Activated CD8-positive, alpha-beta memory T cell treated with anti-CD3 and anti-CD28 coated beads, Interleukin-2, amount 50 U/mL, for 24 hours (primary cell): ENCODE data around the gene PLA2R1.

Experiments used
- DNase-seq: peaks from one replicate; pipeline ENCODE4 v3.0.0-alpha.2; 2020; ENCODE audit errors: extremely low read depth

The PLA2R1 gene

DNA sequence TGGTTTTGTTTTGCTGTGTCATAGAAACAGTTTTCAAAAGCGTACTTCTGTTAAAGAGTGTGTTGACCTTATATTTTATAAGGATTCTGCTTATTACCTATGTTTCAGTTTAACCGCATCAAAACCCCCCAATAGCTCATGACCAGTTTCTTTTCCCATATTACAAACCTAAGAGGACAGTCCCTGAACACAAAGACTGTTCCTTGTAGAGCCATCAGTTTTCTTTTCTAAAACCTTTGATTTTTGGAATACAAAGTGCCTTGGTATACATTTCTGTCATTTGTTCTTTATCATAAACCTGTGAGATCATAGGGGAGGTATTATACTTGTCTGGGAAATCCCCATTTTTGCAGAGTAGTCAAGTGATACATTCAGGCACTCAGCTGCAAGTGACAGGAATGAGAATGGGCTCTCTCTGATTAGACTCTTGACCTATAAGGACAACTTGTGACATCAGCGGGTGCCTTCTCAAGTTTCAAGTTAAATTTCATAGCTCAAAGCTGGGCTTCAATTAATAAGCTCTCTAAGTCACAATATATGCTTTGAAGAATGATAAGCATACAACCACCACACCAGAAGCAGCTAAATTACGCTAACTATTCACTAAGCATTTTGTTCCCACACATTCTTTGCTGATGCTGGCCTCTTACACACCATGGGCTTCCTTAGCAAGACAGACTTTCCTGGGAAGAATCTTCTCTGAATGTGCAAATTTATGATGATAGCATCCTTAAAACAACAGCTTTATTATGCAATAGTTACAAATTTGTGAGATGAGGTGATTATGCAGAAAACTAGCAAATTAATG is 167.0 kb downstream of the PLA2R1 start:
- no peak for DNase-seq

DNA sequence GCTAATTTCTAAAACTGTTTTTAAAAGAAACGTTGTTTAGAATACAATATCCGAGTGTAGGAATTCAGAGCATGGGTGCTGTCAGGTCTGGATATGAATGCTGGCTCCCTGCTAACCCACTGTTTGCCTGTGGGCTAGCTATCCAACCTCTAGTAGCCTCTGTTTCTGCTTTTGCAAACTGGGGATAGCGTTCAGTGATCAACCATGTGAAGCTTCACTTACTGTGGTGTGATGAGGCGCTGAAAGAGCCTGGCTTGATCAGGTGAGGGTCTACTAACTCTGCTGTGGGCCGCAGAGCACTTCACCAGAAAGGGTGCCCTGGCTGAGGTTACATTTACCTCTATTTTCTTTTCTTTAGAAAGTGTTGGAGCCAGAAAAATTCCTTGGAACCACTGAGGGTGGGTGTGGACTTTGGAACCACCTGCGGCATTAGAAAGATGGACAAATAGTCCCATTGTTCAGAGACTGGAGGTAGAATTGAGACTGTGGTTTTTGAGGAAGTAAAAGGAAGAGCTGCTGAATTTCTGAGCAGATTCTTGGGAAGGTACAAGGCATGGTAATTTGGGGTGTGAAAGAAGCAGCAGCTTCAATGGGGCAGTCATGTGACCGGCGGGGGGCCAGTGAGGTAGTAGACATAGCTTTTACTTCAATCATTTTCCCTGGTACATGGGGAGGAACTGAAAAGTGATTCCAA is 168.1 kb downstream of the PLA2R1 start:
- no peak for DNase-seq

DNA sequence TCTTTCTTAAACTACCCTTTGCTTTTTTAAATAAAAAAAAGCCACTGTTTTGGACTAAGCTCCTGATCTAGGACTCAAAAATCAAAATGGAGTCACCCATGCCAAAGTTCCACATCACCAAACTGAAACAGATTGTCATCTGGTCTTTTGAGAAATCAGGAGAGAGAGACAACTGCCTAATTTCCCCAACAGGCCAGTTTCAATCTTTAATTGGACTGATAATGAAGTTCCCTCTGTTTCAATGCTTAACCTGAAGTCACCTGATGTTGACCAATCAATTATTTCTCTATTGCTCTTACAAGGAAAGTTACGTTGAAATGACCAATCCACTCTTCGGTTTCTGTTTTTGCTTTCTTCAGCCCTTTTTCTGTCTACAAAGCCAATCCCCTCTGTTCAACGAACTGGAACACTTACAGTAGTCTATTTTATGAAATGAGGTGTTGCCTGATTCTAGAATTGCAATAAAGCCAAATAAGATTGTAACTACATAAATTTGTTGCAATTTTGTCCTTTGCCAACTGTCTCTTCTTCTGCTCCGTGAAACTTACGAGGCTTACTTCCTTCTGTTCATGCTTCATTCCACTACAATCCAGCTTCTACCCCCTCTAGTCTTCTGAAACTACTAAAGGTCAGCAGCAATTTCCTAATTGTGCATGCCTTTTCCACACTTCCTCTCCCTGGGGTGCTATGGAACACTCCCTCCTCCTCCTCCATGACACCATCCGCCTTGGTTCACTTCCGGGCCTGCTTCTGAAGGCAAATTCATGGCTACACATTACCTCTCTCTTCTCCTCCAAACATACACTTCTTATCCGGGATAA is 169.2 kb downstream of the PLA2R1 start:
- no peak for DNase-seq

DNA sequence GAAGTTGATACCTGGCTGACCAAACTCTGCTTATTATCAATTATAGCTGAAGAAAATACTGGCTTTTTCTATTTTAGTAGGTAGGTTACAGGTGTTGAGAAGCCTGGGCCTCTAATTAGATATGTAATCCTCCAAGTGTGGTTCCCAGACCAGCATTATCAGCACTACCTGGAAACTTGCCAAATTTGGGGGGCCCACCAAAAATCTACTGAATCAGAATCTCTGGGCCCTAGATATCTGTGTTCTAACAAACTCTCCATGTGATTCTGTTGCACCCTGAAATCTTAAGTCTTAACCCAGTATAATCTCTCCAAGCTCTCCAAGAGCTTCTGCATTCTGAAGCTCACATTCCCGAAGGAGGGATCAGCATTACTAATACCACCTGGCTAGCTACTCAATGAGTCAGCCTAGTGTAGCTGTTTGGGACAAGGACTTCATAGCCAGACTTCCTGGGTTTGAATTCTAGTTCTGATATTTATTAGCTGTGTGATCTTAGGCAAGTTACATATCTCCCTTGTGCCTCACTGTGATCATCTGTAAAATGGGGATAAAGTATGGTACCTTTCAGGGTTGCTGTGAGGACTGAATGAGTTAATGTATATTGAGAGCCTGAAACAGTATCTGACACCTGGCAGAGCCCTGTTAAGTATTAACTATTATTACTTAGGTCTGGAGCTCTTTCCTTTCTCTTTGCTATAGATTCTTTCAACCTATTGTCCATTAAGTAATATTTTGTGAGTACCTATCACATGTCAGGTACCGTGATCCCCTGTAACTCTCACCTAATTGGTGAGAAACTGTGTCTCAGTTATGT is 170.3 kb downstream of the PLA2R1 start:
- DNase-seq: no peak

DNA sequence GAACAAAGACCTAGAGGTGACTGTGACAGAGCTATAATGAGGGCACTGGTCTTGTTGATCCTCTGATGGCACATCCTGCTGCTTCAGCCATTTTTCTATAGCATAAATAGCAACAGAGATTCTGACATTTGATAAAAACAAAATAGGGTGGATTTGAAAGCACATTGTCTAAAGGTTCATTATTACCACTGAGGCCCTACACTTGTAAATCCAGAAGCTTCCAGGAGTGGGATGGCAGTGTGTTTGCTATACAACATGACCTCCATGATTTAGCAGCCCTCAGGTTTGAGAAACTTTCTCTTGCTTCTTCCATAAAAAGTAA is 171.2 kb downstream of the PLA2R1 start:
- no peak for DNase-seq

DNA sequence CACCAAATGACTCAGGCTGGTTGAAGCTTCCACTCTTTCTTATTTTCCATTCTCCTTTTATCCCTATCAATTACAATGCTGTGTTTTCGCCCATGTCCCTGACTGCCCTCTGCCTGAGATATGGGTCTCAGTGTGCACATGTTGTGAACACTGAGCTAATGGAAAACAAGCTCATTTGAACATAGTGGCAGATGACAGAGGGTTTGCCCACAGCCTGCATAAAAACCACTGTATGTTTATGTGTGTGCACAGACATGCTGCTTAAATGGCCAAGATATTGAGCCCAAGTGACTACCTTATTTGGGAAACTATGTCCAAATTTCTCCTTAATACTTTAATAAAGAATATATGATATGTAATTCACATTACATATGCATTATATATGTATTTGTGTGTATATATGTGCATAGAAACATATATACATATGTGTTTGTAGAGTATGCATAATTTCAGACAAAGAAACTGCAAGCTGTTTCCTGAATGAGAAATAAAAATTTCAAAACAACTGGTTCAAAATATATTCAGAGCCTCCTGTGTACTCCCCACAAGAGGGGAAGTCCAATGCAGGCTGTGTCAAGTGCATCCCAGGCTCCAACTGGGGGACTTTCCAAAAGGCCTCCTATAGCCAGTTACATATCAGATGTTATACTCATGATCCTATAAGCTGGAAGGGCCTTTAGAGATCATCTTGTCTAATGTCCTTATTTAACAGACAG is 171.7 kb downstream of the PLA2R1 start:
- no peak for DNase-seq

DNA sequence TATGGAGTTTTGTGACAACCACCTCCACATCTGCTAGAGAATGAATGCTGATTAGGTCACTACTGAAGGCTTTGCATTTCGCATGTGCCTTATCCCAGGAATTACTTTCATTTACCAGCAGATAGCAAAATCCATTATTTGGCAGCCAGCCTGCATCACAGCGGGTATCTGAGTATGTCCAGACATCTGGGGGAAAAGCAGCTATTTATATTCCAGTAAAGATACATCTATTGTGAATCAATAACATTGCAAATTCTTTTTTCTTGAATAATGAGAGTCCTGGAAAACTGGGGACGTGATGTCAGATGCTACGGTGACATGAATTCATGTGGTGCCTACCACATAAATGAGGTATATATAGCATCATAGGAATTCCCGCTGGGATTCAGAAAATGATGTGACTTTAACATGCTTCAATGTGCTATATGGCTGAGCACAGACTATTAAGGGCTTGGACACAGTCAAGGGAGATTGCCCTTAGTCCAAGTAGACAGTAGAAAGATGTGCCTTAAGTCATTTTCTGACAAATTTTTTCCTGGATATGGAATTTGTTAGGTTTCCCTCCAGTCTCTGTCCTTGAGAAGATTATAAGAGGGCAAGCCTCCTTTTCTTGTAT is 180.2 kb downstream of the PLA2R1 start:
- no peak for DNase-seq
